ENCODE data around the gene ZSCAN18. TPM values are rescaled to one million over a fixed set of nuclear protein-coding genes. Genes with fewer than 3 reads are reported as not detected.

The ZSCAN18 gene
- total and polyA plus RNA-seq, 2 of the 13 experiments (the other 11 are each of a cell fraction or from before 2014, with no cell fraction given), result not detected

GRCh38 chr19:58145849-58146248, 47.8 kb upstream of the ZSCAN18 start:
- CTCF ChIA-PET (ENCODE audit: low intra/inter-chr PET ratio, low total read pairs), result no interaction called here
- H4K20me1 ChIP-seq (ENCODE audit: insufficient read depth, low read length), result no peaks in the 10 kb centered on the region
- in situ Hi-C loops (cut with HindIII; ENCODE audit: extremely low pct_ligation_motif_present, low pct_unique_long_range_greater_than_20kb) (no loop called here), intact Hi-C loops (cut with micrococcal nuclease; ENCODE audit: unreplicated experiment) (no loop called here)
- H3K4me1 ChIP-seq (ENCODE audit: insufficient read depth, low read length), result 0 out of 2 replicates have a peak, but pooled peaks cover 4% of the 10 kb centered on the region
- FAIRE-seq, result no peak
- no peak overlapping the region for H3K4me3 ChIP-seq (replicated peaks in 1 of 3; ENCODE audit: insufficient read depth in 1 of 3, low read depth in 2 of 3, low read length in 3 of 3)
- 93% methylated on average over 3 of the region's 3 CpGs for WGBS (ENCODE audit: low lambda C conversion rate)
- no peak for DNase-seq (ENCODE audit: low spot score)
- no peak overlapping the region for H3K4me2 ChIP-seq (ENCODE audit: low read depth, low read length)
- H3K9ac ChIP-seq (ENCODE audit: insufficient read depth, low read depth, low read length), result no peak overlapping the region
- H3K27me3 ChIP-seq (ENCODE audit: control insufficient read depth in 1 of 2, insufficient read depth in 2 of 2, low read length in 2 of 2), result no peaks in the 10 kb centered on the region; a peak in 1 of 5 replicates
- TF ChIP-seq, protein P1, sequence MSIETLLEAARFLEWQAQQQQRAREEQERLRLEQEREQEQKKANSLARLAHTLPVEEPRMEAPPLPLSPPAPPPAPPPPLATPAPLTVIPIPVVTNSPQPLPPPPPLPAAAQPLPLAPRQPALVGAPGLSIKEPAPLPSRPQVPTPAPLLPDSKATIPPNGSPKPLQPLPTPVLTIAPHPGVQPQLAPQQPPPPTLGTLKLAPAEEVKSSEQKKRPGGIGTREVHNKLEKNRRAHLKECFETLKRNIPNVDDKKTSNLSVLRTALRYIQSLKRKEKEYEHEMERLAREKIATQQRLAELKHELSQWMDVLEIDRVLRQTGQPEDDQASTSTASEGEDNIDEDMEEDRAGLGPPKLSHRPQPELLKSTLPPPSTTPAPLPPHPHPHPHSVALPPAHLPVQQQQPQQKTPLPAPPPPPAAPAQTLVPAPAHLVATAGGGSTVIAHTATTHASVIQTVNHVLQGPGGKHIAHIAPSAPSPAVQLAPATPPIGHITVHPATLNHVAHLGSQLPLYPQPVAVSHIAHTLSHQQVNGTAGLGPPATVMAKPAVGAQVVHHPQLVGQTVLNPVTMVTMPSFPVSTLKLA (IDR thresholded peaks at IDR 0.05), result 0 out of 2 replicates have a peak, but pooled peaks have one; percentile 17
- no peak for TF ChIP-seq ZMYM2 (CRISPR knock-in tag; IDR thresholded peaks at IDR 0.05)
- no peak overlapping the region for H2AFZ ChIP-seq (ENCODE audit: low read length)
- ATAC-seq, result no peak
- H3K79me2 ChIP-seq (ENCODE audit: insufficient read depth, low read length), result peaks cover 2% of the 10 kb centered on the region
- POLR2A ChIA-PET, result no interaction called here
- peaks cover 63% of the 10 kb centered on the region for H3K9me3 ChIP-seq (ENCODE audit: low read length)
- H3K27ac ChIP-seq (ENCODE audit: extremely low read length, insufficient read depth, low read length), result no peak overlapping the region
- no TSS peak for BruUV-seq (replicated peaks)
- peaks cover 2 to 15% of the 10 kb centered on the region in 2 experiments; a peak in 2 of 5 replicates for H3K36me3 ChIP-seq (replicated peaks in 1 of 2; ENCODE audit: control insufficient read depth in 1 of 2, insufficient read depth in 2 of 2, low read length in 2 of 2)

DNA sequence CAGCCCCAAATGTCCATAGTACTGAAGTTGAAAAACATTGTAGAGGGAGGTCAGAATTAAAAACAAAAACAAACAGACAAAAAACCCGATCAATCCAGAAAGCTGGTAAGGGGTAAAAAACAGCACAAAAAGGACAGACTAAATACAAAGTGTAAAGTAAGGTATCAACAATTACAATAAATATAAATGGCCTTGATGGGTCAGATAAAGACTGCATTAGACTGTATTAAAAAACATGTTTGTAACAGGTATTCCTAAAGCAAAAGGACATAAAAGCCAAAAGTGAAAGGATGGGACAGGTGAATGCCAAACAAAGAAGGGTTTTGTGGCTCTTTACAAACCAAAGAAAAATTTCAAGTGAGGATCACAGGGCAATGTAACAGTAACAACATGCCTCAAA, 36.2 kb upstream of the ZSCAN18 start:
- ATAC-seq (no peak), FAIRE-seq (no peak), DNase-seq (ENCODE audit: low spot score) (no peak)
- H3K79me2 ChIP-seq (ENCODE audit: insufficient read depth, low read length), result no peaks in the 10 kb centered on the region
- no peak overlapping the region for H3K4me2 ChIP-seq (ENCODE audit: low read depth, low read length)
- no peak overlapping the region for H3K4me3 ChIP-seq (replicated peaks in 1 of 3; ENCODE audit: insufficient read depth in 1 of 3, low read depth in 2 of 3, low read length in 3 of 3)
- no peaks in the 10 kb centered on the region for H3K4me1 ChIP-seq (ENCODE audit: insufficient read depth, low read length)
- peaks cover 97% of the 10 kb centered on the region for H3K9me3 ChIP-seq (ENCODE audit: low read length)
- no peak overlapping the region for H3K27ac ChIP-seq (ENCODE audit: extremely low read length, insufficient read depth, low read length)
- in situ Hi-C loops (cut with HindIII; ENCODE audit: extremely low pct_ligation_motif_present, low pct_unique_long_range_greater_than_20kb) (no loop called here), intact Hi-C loops (cut with micrococcal nuclease; ENCODE audit: unreplicated experiment) (no loop called here)
- BruUV-seq (replicated peaks), result no TSS peak
- H4K20me1 ChIP-seq (ENCODE audit: insufficient read depth, low read length), result no peaks in the 10 kb centered on the region
- no peak overlapping the region for H2AFZ ChIP-seq (ENCODE audit: low read length)
- ChIA-PET POLR2A (no interaction called here), CTCF (ENCODE audit: low intra/inter-chr PET ratio, low total read pairs) (no interaction called here)
- 96% methylated on average over 1 of the region's 1 CpG for WGBS (ENCODE audit: low lambda C conversion rate)
- no peak overlapping the region for H3K9ac ChIP-seq (ENCODE audit: insufficient read depth, low read depth, low read length)
- peaks cover 12 to 34% of the 10 kb centered on the region in 2 experiments; a peak in 3 of 5 replicates for H3K36me3 ChIP-seq (replicated peaks in 1 of 2; ENCODE audit: control insufficient read depth in 1 of 2, insufficient read depth in 2 of 2, low read length in 2 of 2)
- no peaks in the 10 kb centered on the region for H3K27me3 ChIP-seq (ENCODE audit: control insufficient read depth in 1 of 2, insufficient read depth in 2 of 2, low read length in 2 of 2)
- no peak for TF ChIP-seq ZNF780A (CRISPR knock-in tag; IDR thresholded peaks at IDR 0.05)
- TF ChIP-seq FOSL2 (CRISPR knock-in tag; IDR thresholded peaks at IDR 0.05), result no peak
- no peak for TF ChIP-seq GLMP (CRISPR knock-in tag; IDR thresholded peaks at IDR 0.05; ENCODE audit: borderline replicate concordance)
- TF ChIP-seq KDM3A (CRISPR knock-in tag; IDR thresholded peaks at IDR 0.05; ENCODE audit: low read depth), result no peak
- no peak for TF ChIP-seq ZNF33A (CRISPR knock-in tag; IDR thresholded peaks at IDR 0.05; ENCODE audit: borderline replicate concordance)
- no peak for TF ChIP-seq KLF16 (CRISPR knock-in tag; IDR thresholded peaks at IDR 0.05)
- no peak for TF ChIP-seq DMTF1 (CRISPR knock-in tag; IDR thresholded peaks at IDR 0.05)
- TF ChIP-seq ETS1 (CRISPR knock-in tag; IDR thresholded peaks at IDR 0.05), result no peak
- no peak for TF ChIP-seq RBM39 (IDR thresholded peaks at IDR 0.05; ENCODE audit: low read depth, low read length, poor library complexity, severe bottlenecking)
- no peak for TF ChIP-seq ZNF850 (CRISPR knock-in tag; conservative IDR thresholded peaks at IDR 0.05)
